A204.1 (cell line): ENCODE measurements around the gene AGBL3.

Source experiments
- FAIRE-seq: peaks from 2 replicates; lab custom pipeline; 2012; peaks lifted over from hg19 to GRCh38; lab: Jason Lieb, UNC

Gene AGBL3

GRCh38 chr7:134986363-134987251 lies at the start of gene AGBL3:
TSS of gene AGBL3 (plus strand) at chr7:134986508. CDS start at chr7:134987934, 1,426 bp downstream.
- peak; percentile 94 for FAIRE-seq

- no peak for FAIRE-seq
Measured at GRCh38 chr7:134936893-134937510, 49.3 kb upstream of the AGBL3 start.

- FAIRE-seq: no peak
Measured at GRCh38 chr7:134938141-134938540, 48.2 kb upstream of the AGBL3 start.

- no peak for FAIRE-seq
Measured at GRCh38 chr7:134939136-134939535, 47.2 kb upstream of the AGBL3 start.

- FAIRE-seq: no peak
Measured at GRCh38 chr7:134940729-134941128, 45.6 kb upstream of the AGBL3 start.

- FAIRE-seq: no peak
Measured at GRCh38 chr7:134941185-134941900, 45.0 kb upstream of the AGBL3 start.

- no peak for FAIRE-seq
Measured at GRCh38 chr7:134941952-134942351, 44.4 kb upstream of the AGBL3 start.

- FAIRE-seq: no peak
Measured at GRCh38 chr7:134942690-134943466, 43.4 kb upstream of the AGBL3 start.

GRCh38 chr7:134943785-134944400 lies 42.4 kb upstream of the AGBL3 start:
- FAIRE-seq: peak; percentile 91

GRCh38 chr7:134945691-134946090 lies 40.6 kb upstream of the AGBL3 start:
- FAIRE-seq: no peak

- no peak for FAIRE-seq
Measured at GRCh38 chr7:134946260-134946659, 40.0 kb upstream of the AGBL3 start.

- no peak for FAIRE-seq
Measured at GRCh38 chr7:134947329-134947728, 39.0 kb upstream of the AGBL3 start.

GRCh38 chr7:134947831-134948230 lies 38.5 kb upstream of the AGBL3 start:
- no peak for FAIRE-seq

GRCh38 chr7:134948246-134948645 lies 38.1 kb upstream of the AGBL3 start:
- no peak for FAIRE-seq

- no peak for FAIRE-seq
Measured at GRCh38 chr7:134948736-134949135, 37.6 kb upstream of the AGBL3 start.

GRCh38 chr7:134949171-134949570 lies 37.1 kb upstream of the AGBL3 start:
- no peak for FAIRE-seq

- FAIRE-seq: peak; percentile 99
Measured at GRCh38 chr7:134954197-134955082, 31.9 kb upstream of the AGBL3 start.

- peak; percentile 23 for FAIRE-seq
Measured at GRCh38 chr7:134957005-134957404, 29.3 kb upstream of the AGBL3 start.

GRCh38 chr7:134959810-134960209 lies 26.5 kb upstream of the AGBL3 start:
- no peak for FAIRE-seq

GRCh38 chr7:134962270-134962780 lies 24.0 kb upstream of the AGBL3 start:
- no peak for FAIRE-seq
